ENCODE results near the gene COL6A2.

Gene COL6A2

DNA sequence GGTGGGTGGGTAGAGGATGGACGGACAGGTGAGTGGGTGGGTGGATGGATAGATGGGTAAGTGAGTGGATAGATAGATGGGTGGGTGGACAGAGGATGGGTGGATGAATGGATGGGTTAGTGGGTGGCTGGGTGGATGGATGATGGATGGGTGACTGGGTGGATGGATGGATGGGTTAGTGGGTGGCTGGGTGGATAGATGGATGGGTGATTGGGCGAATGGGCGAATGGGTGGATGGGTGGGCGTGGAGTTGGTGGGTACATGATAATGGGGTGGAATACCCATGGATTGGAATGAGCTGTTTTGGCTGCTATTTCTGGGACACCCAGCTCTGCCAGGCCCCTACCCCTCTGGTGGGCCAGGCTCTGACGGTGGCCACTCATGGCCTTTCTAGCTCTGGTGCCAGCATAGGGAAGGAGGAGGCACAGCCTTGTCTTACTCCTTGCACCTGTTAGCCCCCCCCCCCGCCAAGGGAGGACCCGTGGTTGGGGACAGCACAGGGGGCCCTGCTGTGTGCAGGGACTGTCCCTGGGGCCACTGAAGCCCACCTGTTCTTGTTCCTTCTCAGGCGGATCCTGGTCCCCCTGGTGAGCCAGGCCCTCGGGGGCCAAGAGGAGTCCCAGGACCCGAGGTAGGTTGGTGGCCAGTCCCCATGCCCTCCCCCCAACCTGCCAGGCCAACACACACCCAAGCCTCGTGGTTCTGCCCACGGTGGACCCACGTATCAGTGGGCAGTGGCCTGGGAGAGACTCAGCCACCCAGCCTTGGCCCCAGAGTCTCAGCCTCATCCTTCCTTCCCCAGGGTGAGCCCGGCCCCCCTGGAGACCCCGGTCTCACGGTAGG lies 26.4 kb downstream of the COL6A2 start:
- no peak overlapping the region for H3K4me3 ChIP-seq (ENCODE audit: low read depth, low read length)
- no peaks in the 10 kb centered on the region for H3K9me3 ChIP-seq (ENCODE audit: control insufficient read depth, insufficient read depth, low read length)
- H3K9ac ChIP-seq (ENCODE audit: low read depth, low read length), result no peak overlapping the region
- H3K4me1 ChIP-seq (ENCODE audit: control insufficient read depth, insufficient read depth, low read length), result no peaks in the 10 kb centered on the region
- H3K36me3 ChIP-seq (ENCODE audit: control insufficient read depth, insufficient read depth, low read length), result peaks cover 60% of the 10 kb centered on the region
- H3K27me3 ChIP-seq (ENCODE audit: control insufficient read depth, insufficient read depth, low read length), result no peaks in the 10 kb centered on the region
- H3K27ac ChIP-seq (ENCODE audit: low read depth, low read length), result no peak overlapping the region

DNA sequence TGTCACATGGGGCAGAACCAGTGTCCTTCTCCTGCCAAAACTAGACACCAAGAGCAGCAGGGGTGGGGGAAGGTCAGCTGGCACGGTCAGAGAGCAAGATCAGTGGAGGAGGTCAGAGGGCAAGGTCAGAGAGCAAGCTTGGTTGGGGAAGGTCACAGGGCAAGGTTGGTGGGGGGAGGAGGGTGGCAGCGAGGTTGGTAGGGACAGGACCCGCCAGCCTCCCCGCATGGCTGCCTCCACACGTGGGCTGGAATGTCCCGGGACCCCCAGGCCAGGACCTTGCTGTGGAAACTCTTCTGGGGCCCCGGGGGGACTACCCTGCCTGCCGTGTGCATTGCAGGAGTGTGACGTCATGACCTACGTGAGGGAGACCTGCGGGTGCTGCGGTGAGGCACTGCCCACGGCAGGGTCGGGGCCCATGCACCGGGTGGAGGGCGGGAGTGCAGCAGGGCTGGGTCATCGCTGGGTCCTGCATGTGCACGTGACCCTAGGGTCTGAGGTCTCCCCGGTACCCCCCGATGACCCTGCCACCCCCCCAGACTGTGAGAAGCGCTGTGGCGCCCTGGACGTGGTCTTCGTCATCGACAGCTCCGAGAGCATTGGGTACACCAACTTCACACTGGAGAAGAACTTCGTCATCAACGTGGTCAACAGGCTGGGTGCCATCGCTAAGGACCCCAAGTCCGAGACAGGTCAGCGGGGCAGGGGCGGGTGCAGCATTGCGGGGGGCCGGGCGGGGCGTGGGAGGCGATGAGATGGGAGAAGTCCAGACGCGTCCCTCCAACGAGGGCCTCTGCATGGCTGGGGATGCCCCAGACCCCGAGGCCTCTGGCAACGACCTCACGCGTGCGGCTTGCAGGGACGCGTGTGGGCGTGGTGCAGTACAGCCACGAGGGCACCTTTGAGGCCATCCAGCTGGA lies 27.3 kb downstream of the COL6A2 start:
- peaks cover 51% of the 10 kb centered on the region for H3K36me3 ChIP-seq (ENCODE audit: control insufficient read depth, insufficient read depth, low read length)

DNA sequence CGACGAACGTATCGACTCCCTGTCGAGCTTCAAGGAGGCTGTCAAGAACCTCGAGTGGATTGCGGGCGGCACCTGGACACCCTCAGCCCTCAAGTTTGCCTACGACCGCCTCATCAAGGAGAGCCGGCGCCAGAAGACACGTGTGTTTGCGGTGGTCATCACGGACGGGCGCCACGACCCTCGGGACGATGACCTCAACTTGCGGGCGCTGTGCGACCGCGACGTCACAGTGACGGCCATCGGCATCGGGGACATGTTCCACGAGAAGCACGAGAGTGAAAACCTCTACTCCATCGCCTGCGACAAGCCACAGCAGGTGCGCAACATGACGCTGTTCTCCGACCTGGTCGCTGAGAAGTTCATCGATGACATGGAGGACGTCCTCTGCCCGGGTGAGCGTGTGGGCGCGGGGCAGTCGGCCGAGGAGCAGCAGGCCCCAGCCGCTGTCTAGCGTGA lies 28.0 kb downstream of the COL6A2 start:
- no peak overlapping the region for H3K9ac ChIP-seq (ENCODE audit: low read depth, low read length)
- no peaks in the 10 kb centered on the region for H3K4me1 ChIP-seq (ENCODE audit: control insufficient read depth, insufficient read depth, low read length)
- H3K36me3 ChIP-seq (ENCODE audit: control insufficient read depth, insufficient read depth, low read length), result peaks cover 46% of the 10 kb centered on the region
- H3K27me3 ChIP-seq (ENCODE audit: control insufficient read depth, insufficient read depth, low read length), result no peaks in the 10 kb centered on the region
- no peak overlapping the region for H3K27ac ChIP-seq (ENCODE audit: low read depth, low read length)
- no peaks in the 10 kb centered on the region for H3K9me3 ChIP-seq (ENCODE audit: control insufficient read depth, insufficient read depth, low read length)
- no peak overlapping the region for H3K4me3 ChIP-seq (ENCODE audit: low read depth, low read length)

More for the DNA sequence above, 27.3 kb downstream of the COL6A2 start:
- Histone ChIP-seq H3K9me3 (ENCODE audit: control insufficient read depth, insufficient read depth, low read length) (no peaks in the 10 kb centered on the region), H3K27me3 (ENCODE audit: control insufficient read depth, insufficient read depth, low read length) (no peaks in the 10 kb centered on the region), H3K9ac (ENCODE audit: low read depth, low read length) (no peak overlapping the region), H3K4me3 (ENCODE audit: low read depth, low read length) (no peak overlapping the region), H3K4me1 (ENCODE audit: control insufficient read depth, insufficient read depth, low read length) (no peaks in the 10 kb centered on the region), H3K27ac (ENCODE audit: low read depth, low read length) (no peak overlapping the region)

DNA sequence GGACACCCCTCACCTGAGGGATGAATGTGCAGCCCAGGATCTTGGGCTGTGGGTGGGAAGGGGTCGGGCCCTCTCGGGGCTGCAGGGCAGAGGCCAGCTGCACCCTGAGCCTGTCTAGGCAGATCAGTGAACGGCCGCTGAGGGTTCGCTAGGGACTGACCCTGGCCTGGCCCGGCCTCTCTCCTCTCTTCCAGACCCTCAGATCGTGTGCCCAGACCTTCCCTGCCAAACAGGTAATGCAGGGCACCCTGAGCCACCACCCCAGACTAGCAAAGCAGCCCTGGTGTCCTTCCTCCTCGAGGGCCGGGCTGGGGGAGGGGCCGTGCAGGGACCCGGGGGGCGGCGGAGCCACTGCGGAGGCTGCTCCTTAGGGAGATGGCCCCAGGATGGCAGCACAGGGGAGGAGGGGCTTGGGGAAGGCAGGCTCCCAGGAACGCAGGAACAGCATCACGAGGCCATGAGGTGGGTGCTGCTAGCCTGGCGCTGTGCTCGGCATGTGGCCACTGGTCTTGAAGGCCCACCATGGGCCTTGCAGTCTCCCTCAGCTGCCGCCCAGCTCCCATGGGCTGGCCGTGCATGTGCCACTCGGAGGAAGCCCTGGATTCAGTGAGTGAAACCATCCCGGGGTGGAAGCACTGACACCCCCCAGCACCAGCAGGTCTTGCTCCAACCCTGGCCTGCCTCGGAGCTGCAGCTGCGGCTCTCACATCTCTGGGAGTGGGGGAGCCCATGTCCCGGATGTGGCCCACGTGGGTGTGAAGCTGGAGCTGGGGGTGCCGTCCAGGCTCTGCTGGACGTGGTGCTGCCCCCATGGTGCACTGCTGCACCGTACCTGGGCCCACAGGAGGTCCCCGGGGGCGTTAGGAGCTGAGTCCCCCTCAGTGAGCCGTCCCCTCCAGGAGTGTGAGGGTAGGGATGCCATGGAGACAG lies 28.7 kb downstream of the COL6A2 start:
- no peaks in the 10 kb centered on the region for H3K9me3 ChIP-seq (ENCODE audit: control insufficient read depth, insufficient read depth, low read length)
- H3K36me3 ChIP-seq (ENCODE audit: control insufficient read depth, insufficient read depth, low read length), result peaks cover 39% of the 10 kb centered on the region
- H3K27ac ChIP-seq (ENCODE audit: low read depth, low read length), result no peak overlapping the region
- no peaks in the 10 kb centered on the region for H3K27me3 ChIP-seq (ENCODE audit: control insufficient read depth, insufficient read depth, low read length)
- H3K4me1 ChIP-seq (ENCODE audit: control insufficient read depth, insufficient read depth, low read length), result no peaks in the 10 kb centered on the region
- no peak overlapping the region for H3K9ac ChIP-seq (ENCODE audit: low read depth, low read length)
- no peak overlapping the region for H3K4me3 ChIP-seq (ENCODE audit: low read depth, low read length)

DNA sequence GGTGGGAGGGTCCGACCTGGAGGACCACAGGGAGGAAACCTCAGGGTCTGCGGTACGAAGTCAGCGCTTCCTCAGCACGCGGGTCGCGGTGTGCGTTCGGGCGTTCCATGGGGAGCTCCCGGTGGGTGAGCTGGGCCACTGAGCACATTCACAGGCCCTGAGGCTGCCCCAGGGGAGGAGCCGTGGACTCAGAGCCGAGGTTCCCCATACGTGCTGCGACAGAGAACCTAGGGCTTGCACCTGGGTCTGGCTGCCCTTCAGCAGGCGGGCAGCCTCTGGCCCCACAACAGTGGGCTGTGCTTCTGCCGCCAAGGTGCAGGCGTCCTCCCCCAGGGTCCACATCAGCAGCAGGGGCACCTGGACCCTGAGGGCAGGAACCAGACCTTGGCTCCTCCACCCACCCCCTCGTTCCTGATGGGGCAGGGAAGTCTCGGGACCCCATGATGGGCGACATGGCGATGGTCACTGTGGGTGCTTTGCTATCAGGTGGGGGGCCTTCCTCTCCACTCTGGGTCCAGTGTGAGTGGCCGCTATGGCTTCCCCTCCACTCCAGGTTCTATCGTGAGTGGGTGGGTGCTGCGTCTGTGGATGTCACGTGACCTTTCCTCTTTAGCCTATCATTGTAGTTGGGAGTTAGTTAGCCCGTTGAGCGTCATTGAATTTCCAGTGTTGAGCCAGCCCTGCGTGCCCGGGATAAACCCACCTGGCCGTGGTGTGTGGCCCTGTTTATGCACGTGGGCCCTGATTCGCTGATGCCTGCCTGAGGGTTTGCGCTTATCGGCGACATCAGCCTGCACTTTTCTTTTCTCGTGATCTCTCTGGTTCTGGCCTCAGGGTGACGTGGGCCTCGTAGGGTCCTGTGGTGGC lies 29.6 kb downstream of the COL6A2 start:
- Histone ChIP-seq H3K27ac (ENCODE audit: low read depth, low read length) (no peak overlapping the region), H3K36me3 (ENCODE audit: control insufficient read depth, insufficient read depth, low read length) (peaks cover 30% of the 10 kb centered on the region), H3K9me3 (ENCODE audit: control insufficient read depth, insufficient read depth, low read length) (no peaks in the 10 kb centered on the region), H3K4me3 (ENCODE audit: low read depth, low read length) (no peak overlapping the region), H3K27me3 (ENCODE audit: control insufficient read depth, insufficient read depth, low read length) (no peaks in the 10 kb centered on the region), H3K4me1 (ENCODE audit: control insufficient read depth, insufficient read depth, low read length) (no peaks in the 10 kb centered on the region), H3K9ac (ENCODE audit: low read depth, low read length) (no peak overlapping the region)

DNA sequence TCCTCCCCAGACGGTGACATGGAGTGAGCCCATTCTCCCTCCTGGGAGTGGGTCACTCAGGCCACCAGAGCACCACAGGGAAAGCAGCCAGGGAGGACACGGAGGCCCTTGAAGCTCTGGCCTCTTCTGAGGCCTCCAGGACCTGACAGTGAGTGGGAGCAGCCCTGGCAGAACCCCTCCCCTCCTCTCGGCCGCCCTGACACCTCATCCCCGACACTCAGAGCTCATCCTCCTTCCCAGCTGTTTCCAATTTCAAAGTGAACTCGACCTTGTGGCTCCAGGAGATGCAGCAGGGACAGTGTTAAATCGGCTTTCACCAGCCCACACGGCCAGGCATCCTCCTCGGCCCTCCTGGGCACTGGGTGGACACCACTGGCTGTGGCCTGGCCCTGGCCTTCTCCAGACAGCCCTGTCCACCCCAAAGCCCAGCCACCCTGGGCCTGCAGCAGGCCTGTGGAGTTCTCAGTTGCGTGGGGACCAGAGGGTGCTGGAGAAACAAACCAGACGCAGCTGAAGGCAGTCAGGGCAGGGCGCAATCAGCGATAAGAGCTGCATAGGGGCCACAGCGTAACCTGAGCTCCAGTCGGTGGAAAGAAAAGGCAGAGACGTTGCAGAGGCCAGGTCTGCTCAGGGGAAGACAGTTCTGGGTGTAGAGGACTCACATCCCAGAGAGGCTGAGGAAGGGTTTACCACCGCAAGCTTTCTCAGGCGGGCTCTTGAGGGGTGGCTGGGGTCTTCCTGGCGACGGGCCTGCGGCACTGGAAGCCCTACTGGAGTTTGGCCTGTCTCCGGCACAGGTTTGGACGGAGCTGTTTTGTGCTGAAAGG lies 30.4 kb downstream of the COL6A2 start:
- Histone ChIP-seq H3K4me1 (ENCODE audit: control insufficient read depth, insufficient read depth, low read length) (no peaks in the 10 kb centered on the region), H3K27ac (ENCODE audit: low read depth, low read length) (no peak overlapping the region), H3K9ac (ENCODE audit: low read depth, low read length) (no peak overlapping the region), H3K4me3 (ENCODE audit: low read depth, low read length) (no peak overlapping the region), H3K36me3 (ENCODE audit: control insufficient read depth, insufficient read depth, low read length) (peaks cover 26% of the 10 kb centered on the region), H3K9me3 (ENCODE audit: control insufficient read depth, insufficient read depth, low read length) (no peaks in the 10 kb centered on the region), H3K27me3 (ENCODE audit: control insufficient read depth, insufficient read depth, low read length) (no peaks in the 10 kb centered on the region)

DNA sequence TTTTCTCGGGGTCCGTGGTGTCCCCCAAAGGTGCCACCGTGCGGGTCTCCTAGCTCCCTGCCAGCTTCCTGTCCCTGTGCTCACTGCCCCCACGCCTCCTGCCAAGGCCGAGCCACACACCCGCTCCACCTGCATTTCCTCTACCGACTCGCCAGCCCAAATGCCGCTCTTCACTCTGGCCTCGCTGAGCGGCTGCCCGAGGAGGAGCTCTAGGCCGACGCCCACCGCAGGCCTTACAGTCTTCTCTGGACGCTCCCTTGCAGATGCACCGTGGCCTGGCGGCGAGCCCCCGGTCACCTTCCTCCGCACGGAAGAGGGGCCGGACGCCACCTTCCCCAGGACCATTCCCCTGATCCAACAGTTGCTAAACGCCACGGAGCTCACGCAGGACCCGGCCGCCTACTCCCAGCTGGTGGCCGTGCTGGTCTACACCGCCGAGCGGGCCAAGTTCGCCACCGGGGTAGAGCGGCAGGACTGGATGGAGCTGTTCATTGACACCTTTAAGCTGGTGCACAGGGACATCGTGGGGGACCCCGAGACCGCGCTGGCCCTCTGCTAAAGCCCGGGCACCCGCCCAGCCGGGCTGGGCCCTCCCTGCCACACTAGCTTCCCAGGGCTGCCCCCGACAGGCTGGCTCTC lies 31.1 kb downstream of the COL6A2 start:
- Histone ChIP-seq H3K27ac (ENCODE audit: low read depth, low read length) (no peak overlapping the region), H3K9me3 (ENCODE audit: control insufficient read depth, insufficient read depth, low read length) (no peaks in the 10 kb centered on the region), H3K36me3 (ENCODE audit: control insufficient read depth, insufficient read depth, low read length) (peaks cover 26% of the 10 kb centered on the region), H3K4me1 (ENCODE audit: control insufficient read depth, insufficient read depth, low read length) (no peaks in the 10 kb centered on the region), H3K27me3 (ENCODE audit: control insufficient read depth, insufficient read depth, low read length) (no peaks in the 10 kb centered on the region), H3K4me3 (ENCODE audit: low read depth, low read length) (no peak overlapping the region), H3K9ac (ENCODE audit: low read depth, low read length) (no peak overlapping the region)

DNA sequence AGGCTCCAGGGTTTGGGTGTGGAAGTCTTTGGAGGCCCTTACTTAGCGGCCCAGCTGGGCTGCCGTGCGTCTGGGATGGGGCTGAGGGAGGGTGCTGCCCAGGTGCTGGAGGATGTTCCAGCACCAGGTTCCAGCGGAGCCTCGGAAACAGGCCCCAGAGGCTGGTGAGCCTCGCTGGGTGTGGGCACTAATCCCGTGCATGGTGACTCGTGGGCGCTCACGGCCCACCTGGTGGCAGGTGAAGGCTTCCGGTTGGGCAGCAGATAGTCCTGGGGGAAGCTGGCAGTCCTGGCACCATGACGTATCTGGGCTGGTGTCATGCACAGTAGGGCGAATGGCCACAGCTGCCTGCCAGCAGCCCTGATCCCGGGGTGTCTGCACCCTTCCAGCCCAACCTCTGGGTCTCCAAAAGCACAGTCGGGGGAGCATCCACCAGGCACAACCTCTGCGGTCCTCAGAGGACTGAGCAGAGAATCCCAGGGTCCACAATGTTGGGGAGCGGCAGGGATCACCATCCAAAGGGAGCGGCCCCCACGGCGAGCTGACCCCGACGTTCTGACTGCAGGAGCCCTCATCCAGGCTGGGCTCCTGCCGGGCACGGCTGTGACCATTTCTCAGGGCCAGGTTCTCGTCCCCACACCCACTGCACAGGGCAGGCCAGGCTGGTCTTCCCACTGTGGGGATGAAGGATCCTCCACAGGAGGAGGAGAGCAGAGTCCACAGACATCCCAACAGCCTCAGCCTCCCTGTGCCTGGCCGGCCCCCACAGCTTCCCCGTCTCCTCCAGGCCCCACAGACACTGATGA lies 32.1 kb downstream of the COL6A2 start:
- Histone ChIP-seq H3K27me3 (ENCODE audit: control insufficient read depth, insufficient read depth, low read length) (no peaks in the 10 kb centered on the region), H3K36me3 (ENCODE audit: control insufficient read depth, insufficient read depth, low read length) (peaks cover 20% of the 10 kb centered on the region), H3K9me3 (ENCODE audit: control insufficient read depth, insufficient read depth, low read length) (no peaks in the 10 kb centered on the region), H3K4me1 (ENCODE audit: control insufficient read depth, insufficient read depth, low read length) (no peaks in the 10 kb centered on the region), H3K9ac (ENCODE audit: low read depth, low read length) (no peak overlapping the region), H3K4me3 (ENCODE audit: low read depth, low read length) (no peak overlapping the region), H3K27ac (ENCODE audit: low read depth, low read length) (no peak overlapping the region)
